ENCODE results near the gene HNF1A. TPM values are rescaled to one million over a fixed set of nuclear protein-coding genes. Genes with fewer than 3 reads are reported as not detected.

Gene HNF1A
- total RNA-seq, 1 donor from 2014 or later: not detected

DNA sequence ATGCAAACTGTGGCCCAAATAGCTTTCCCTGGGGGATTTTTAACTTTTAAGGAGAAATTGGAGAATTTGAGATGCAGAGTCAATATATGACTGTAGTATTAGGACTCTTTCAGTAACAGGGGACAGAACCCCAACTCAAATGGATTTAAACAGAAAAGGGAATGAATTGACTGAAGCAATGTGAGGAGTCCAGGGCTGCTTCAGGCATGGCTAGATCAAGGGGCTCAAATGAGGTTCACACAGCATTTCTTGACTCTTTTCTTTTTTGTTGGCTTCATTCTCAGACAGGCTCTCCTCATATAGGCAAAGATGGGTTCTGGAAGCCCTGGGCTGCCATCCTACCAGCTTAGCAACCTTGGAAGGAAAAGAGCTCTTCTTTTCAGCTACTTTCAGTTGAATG lies 13.6 kb downstream of the HNF1A start:
- Mint-ChIP-seq H3K4me1 (no peaks in the 10 kb centered on the region), H3K4me3 (no peak overlapping the region), H3K27ac (no peak overlapping the region), H3K36me3 (no peaks in the 10 kb centered on the region), H3K27me3 (ENCODE audit: low read depth) (peaks cover 25% of the 10 kb centered on the region), H3K9me3 (peaks cover 4% of the 10 kb centered on the region)
- no peak for DNase-seq (ENCODE audit: low spot score in 2 of 2, unreplicated experiment in 2 of 2)
- TF ChIP-seq, protein P1, sequence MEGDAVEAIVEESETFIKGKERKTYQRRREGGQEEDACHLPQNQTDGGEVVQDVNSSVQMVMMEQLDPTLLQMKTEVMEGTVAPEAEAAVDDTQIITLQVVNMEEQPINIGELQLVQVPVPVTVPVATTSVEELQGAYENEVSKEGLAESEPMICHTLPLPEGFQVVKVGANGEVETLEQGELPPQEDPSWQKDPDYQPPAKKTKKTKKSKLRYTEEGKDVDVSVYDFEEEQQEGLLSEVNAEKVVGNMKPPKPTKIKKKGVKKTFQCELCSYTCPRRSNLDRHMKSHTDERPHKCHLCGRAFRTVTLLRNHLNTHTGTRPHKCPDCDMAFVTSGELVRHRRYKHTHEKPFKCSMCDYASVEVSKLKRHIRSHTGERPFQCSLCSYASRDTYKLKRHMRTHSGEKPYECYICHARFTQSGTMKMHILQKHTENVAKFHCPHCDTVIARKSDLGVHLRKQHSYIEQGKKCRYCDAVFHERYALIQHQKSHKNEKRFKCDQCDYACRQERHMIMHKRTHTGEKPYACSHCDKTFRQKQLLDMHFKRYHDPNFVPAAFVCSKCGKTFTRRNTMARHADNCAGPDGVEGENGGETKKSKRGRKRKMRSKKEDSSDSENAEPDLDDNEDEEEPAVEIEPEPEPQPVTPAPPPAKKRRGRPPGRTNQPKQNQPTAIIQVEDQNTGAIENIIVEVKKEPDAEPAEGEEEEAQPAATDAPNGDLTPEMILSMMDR (IDR thresholded peaks at IDR 0.05; ENCODE audit: unreplicated experiment): no peak

GRCh38 chr12:120992989-120993388 lies 14.6 kb downstream of the HNF1A start:
- TF ChIP-seq, protein P1 (IDR thresholded peaks at IDR 0.05; ENCODE audit: unreplicated experiment): no peak
- Mint-ChIP-seq H3K27me3 (ENCODE audit: low read depth) (peaks cover 25% of the 10 kb centered on the region), H3K4me1 (no peaks in the 10 kb centered on the region), H3K9me3 (peaks cover 4% of the 10 kb centered on the region), H3K4me3 (no peak overlapping the region), H3K36me3 (no peaks in the 10 kb centered on the region), H3K27ac (no peak overlapping the region)
- no peak for DNase-seq (ENCODE audit: low spot score in 2 of 2, unreplicated experiment in 2 of 2)

DNA sequence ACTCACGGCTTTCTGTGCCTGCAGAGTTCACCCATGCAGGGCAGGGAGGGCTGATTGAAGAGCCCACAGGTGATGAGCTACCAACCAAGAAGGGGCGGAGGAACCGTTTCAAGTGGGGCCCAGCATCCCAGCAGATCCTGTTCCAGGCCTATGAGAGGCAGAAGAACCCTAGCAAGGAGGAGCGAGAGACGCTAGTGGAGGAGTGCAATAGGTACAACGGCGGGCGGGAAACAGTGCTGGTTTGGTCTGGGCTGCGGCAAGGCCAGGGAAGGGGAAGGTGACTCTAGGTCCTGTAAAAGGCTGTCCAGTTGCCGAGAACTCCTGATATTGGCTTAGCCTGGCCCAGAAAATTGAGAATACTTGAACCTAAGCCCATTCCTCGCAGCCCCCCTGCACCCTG lies 15.2 kb downstream of the HNF1A start:
- H3K4me1 Mint-ChIP-seq: no peaks in the 10 kb centered on the region
- no peak overlapping the region for H3K27ac Mint-ChIP-seq
- TF ChIP-seq, protein P1 (IDR thresholded peaks at IDR 0.05; ENCODE audit: unreplicated experiment): no peak
- peaks cover under 1% of the 10 kb centered on the region for H3K9me3 Mint-ChIP-seq
- H3K36me3 Mint-ChIP-seq: no peaks in the 10 kb centered on the region
- no peak for DNase-seq (ENCODE audit: low spot score in 2 of 2, unreplicated experiment in 2 of 2)
- H3K27me3 Mint-ChIP-seq (ENCODE audit: low read depth): peaks cover 25% of the 10 kb centered on the region
- no peak overlapping the region for H3K4me3 Mint-ChIP-seq

DNA sequence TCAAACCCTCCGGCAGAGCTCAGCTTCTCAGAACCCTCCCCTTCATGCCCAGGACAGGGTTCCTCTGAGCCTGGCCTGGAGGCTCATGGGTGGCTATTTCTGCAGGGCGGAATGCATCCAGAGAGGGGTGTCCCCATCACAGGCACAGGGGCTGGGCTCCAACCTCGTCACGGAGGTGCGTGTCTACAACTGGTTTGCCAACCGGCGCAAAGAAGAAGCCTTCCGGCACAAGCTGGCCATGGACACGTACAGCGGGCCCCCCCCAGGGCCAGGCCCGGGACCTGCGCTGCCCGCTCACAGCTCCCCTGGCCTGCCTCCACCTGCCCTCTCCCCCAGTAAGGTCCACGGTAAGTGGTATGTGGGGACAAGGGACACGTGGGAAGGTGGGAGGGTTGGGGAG lies 15.7 kb downstream of the HNF1A start:
- no peak overlapping the region for H3K27ac Mint-ChIP-seq
- H3K9me3 Mint-ChIP-seq: no peaks in the 10 kb centered on the region
- no peak for DNase-seq (ENCODE audit: low spot score in 2 of 2, unreplicated experiment in 2 of 2)
- H3K4me3 Mint-ChIP-seq: no peak overlapping the region
- peaks cover 25% of the 10 kb centered on the region for H3K27me3 Mint-ChIP-seq (ENCODE audit: low read depth)
- TF ChIP-seq, protein P1 (IDR thresholded peaks at IDR 0.05; ENCODE audit: unreplicated experiment): no peak
- H3K36me3 Mint-ChIP-seq: no peaks in the 10 kb centered on the region
- H3K4me1 Mint-ChIP-seq: no peaks in the 10 kb centered on the region

DNA sequence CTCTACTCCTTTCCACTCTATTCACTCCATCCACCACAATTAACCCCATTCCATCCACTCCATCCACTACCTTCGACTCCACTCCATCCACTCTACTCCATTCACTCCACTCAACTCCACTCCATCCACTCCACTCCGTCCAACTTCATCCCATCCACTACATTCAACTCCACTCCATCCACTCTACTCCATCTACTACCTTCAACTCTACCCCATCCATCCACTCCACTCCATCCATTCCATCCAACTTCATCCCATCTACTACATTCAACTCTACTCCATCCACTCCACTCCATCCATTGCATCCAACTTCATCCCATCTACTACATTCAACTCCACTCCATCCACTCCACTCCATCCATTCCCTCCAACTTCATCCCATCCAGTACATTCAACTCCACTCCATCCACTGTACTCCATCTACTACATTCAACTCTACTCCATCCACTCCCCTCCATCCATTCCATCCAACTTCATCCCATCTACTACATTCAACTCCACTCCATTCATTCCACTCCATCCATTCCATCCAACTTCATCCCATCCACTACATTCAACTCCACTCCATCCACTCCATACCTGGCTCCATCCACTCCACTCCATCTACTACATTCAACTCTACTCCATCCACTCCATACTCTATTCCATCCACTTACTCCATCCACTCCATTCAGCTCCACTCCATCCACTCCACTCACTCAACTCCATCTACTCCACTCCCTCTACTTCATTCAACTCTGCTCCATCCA lies 16.4 kb downstream of the HNF1A start:
- Mint-ChIP-seq H3K27me3 (ENCODE audit: low read depth) (peaks cover 25% of the 10 kb centered on the region), H3K4me1 (peaks cover 3% of the 10 kb centered on the region), H3K27ac (no peak overlapping the region), H3K36me3 (no peaks in the 10 kb centered on the region), H3K4me3 (no peak overlapping the region), H3K9me3 (no peaks in the 10 kb centered on the region)
- no peak for DNase-seq (ENCODE audit: low spot score in 2 of 2, unreplicated experiment in 2 of 2)
- TF ChIP-seq, protein P1 (IDR thresholded peaks at IDR 0.05; ENCODE audit: unreplicated experiment): no peak

Measured in mesothelial cell of epicardium (in vitro differentiated cells).